ENCODE measurements around the gene XIAP. TPM values are rescaled to one million over a fixed set of nuclear protein-coding genes. Genes with fewer than 3 reads are reported as not detected.

XIAP gene
- total RNA-seq, 1 donor from 2014 or later: 48.1 TPM

- Mint-ChIP-seq H3K4me3 (ENCODE audit: unreplicated experiment) (no peak overlapping the region), H3K9me3 (ENCODE audit: unreplicated experiment) (no peaks in the 10 kb centered on the region), H3K27ac (ENCODE audit: unreplicated experiment) (no peak overlapping the region), H3K27me3 (ENCODE audit: unreplicated experiment) (no peaks in the 10 kb centered on the region), H3K4me1 (ENCODE audit: unreplicated experiment) (no peaks in the 10 kb centered on the region), H3K36me3 (ENCODE audit: low read depth, unreplicated experiment) (no peaks in the 10 kb centered on the region)
- DNase-seq (ENCODE audit: low spot score): no peak
- TF ChIP-seq, protein P1, sequence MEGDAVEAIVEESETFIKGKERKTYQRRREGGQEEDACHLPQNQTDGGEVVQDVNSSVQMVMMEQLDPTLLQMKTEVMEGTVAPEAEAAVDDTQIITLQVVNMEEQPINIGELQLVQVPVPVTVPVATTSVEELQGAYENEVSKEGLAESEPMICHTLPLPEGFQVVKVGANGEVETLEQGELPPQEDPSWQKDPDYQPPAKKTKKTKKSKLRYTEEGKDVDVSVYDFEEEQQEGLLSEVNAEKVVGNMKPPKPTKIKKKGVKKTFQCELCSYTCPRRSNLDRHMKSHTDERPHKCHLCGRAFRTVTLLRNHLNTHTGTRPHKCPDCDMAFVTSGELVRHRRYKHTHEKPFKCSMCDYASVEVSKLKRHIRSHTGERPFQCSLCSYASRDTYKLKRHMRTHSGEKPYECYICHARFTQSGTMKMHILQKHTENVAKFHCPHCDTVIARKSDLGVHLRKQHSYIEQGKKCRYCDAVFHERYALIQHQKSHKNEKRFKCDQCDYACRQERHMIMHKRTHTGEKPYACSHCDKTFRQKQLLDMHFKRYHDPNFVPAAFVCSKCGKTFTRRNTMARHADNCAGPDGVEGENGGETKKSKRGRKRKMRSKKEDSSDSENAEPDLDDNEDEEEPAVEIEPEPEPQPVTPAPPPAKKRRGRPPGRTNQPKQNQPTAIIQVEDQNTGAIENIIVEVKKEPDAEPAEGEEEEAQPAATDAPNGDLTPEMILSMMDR (IDR thresholded peaks at IDR 0.05; ENCODE audit: unreplicated experiment): no peak
These were observed 83.2 kb downstream of the XIAP start for GRCh38 chrX:123943074-123943473.

DNA sequence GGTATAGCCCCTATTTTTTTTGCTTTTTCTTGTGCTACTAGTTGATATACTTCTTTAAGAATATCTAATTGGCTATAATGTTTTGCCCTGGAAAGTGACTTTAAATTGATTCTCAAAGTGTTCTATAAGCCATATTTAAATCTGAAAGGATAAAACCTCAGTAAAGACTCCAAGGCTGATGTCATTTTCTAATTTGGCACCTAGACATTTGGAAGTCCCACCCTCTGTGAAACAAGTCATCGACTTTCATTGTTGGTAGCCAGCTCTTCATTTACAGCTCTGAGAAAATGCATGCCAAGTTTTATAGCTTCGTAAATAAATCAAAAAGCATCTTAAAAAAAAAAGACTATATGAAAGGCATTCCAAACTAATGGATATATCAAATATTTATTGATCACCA, 83.6 kb downstream of the XIAP start:
- Mint-ChIP-seq H3K4me3 (ENCODE audit: unreplicated experiment) (no peak overlapping the region), H3K27me3 (ENCODE audit: unreplicated experiment) (no peaks in the 10 kb centered on the region), H3K4me1 (ENCODE audit: unreplicated experiment) (no peaks in the 10 kb centered on the region), H3K9me3 (ENCODE audit: unreplicated experiment) (no peaks in the 10 kb centered on the region), H3K27ac (ENCODE audit: unreplicated experiment) (no peak overlapping the region), H3K36me3 (ENCODE audit: low read depth, unreplicated experiment) (no peaks in the 10 kb centered on the region)
- TF ChIP-seq, protein P1 (IDR thresholded peaks at IDR 0.05; ENCODE audit: unreplicated experiment): no peak
- no peak for DNase-seq (ENCODE audit: low spot score)

DNA sequence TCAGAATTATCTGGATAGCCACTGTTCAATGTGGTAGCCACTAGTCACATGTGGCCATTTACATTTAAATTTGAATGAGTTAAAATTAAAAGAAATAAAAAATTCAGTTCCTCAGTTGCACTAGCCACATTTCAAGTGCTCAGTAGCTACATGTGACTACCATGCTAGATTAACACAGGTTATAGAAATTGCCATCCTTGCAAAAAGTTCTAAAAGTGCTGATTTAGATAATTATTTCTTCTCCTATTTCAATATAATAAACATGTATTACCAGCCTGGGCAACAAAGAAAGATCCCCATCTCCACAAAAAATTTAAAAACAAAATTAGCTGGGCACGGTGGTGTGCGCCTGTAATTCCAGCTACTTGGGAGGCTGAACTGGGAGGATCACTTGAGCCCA, 90.0 kb downstream of the XIAP start:
- Mint-ChIP-seq H3K27me3 (ENCODE audit: unreplicated experiment) (no peaks in the 10 kb centered on the region), H3K9me3 (ENCODE audit: unreplicated experiment) (no peaks in the 10 kb centered on the region), H3K4me1 (ENCODE audit: unreplicated experiment) (no peaks in the 10 kb centered on the region), H3K36me3 (ENCODE audit: low read depth, unreplicated experiment) (no peaks in the 10 kb centered on the region), H3K27ac (ENCODE audit: unreplicated experiment) (no peak overlapping the region), H3K4me3 (ENCODE audit: unreplicated experiment) (no peak overlapping the region)
- DNase-seq (ENCODE audit: low spot score): no peak
- TF ChIP-seq, protein P1 (IDR thresholded peaks at IDR 0.05; ENCODE audit: unreplicated experiment): no peak

- Mint-ChIP-seq H3K27ac (ENCODE audit: unreplicated experiment) (peak overlapping the region; percentile 98), H3K36me3 (ENCODE audit: low read depth, unreplicated experiment) (peaks cover 10% of the 10 kb centered on the region), H3K4me1 (ENCODE audit: unreplicated experiment) (peaks cover 10% of the 10 kb centered on the region), H3K4me3 (ENCODE audit: unreplicated experiment) (peak overlapping the region; percentile 97), H3K9me3 (ENCODE audit: unreplicated experiment) (no peaks in the 10 kb centered on the region), H3K27me3 (ENCODE audit: unreplicated experiment) (peaks cover 2% of the 10 kb centered on the region)
- TF ChIP-seq, protein P1 (IDR thresholded peaks at IDR 0.05; ENCODE audit: unreplicated experiment): no peak
- peak; percentile 4 for DNase-seq (ENCODE audit: low spot score)
These were observed 99.6 kb downstream of the XIAP start for GRCh38 chrX:123959281-123960063.

- Mint-ChIP-seq H3K36me3 (ENCODE audit: low read depth, unreplicated experiment) (peaks cover 10% of the 10 kb centered on the region), H3K27ac (ENCODE audit: unreplicated experiment) (peak overlapping the region; percentile 98), H3K4me3 (ENCODE audit: unreplicated experiment) (peak overlapping the region; percentile 97), H3K27me3 (ENCODE audit: unreplicated experiment) (peaks cover 2% of the 10 kb centered on the region), H3K4me1 (ENCODE audit: unreplicated experiment) (peaks cover 10% of the 10 kb centered on the region), H3K9me3 (ENCODE audit: unreplicated experiment) (no peaks in the 10 kb centered on the region)
- DNase-seq (ENCODE audit: low spot score): no peak
- TF ChIP-seq, protein P1 (IDR thresholded peaks at IDR 0.05; ENCODE audit: unreplicated experiment): no peak
These were observed 101.1 kb downstream of the XIAP start for GRCh38 chrX:123960956-123961267.

Measured in endothelial cell (in vitro differentiated cells).